GM23338 (cell line): Measurements from ENCODE around the gene CCRL2. TPM values are rescaled to one million over a fixed set of nuclear protein-coding genes. Genes with fewer than 3 reads are reported as not detected.

ENCODE experiments used
- ATAC-seq: fragments of 200-7000 bp; cut with Tn5 transposase; 3 replicates; pipeline ENCODE4 v1.9.1; 2020
- DNase-seq: peaks from one replicate; pipeline ENCODE4 v3.0.0-alpha.2; 2015; ENCODE audit warnings: low spot score
- H2AFZ ChIP-seq: fragments of 200-600 bp; sonication (generic); 2 replicates; pipeline ENCODE4 v1.8.0; 2016; ENCODE audit warnings: antibody characterized with exemption, mild to moderate bottlenecking, moderate library complexity
- H3F3A ChIP-seq: fragments of 200-600 bp; sonication (generic); replicated peaks from 2 replicates; pipeline ENCODE4 v1.8.0; 2017; ENCODE audit warnings: antibody characterized with exemption, mixed run types, low read depth
- H3K27ac ChIP-seq: fragments of 200-600 bp; sonication (generic); 2 replicates; pipeline ENCODE4 v1.6.1; 2016; ENCODE audit warnings: low read depth
- H3K27me3 ChIP-seq: fragments of 200-600 bp; sonication (generic); 2 replicates; pipeline ENCODE4 v1.8.0; 2016; ENCODE audit warnings: mild to moderate bottlenecking, mixed run types, moderate library complexity; ENCODE audit not compliant: insufficient read depth
- H3K36me3 ChIP-seq: fragments of 200-600 bp; sonication (generic); 2 replicates; pipeline ENCODE4 v1.8.0; 2016; ENCODE audit warnings: mild to moderate bottlenecking; ENCODE audit not compliant: insufficient read depth
- H3K4me1 ChIP-seq: fragments of 200-600 bp; sonication (generic); 2 replicates; pipeline ENCODE4 v1.8.0; 2016; ENCODE audit warnings: mild to moderate bottlenecking, moderate library complexity; ENCODE audit not compliant: insufficient read depth
- H3K4me2 ChIP-seq: fragments of 200-600 bp; sonication (generic); 2 replicates; pipeline ENCODE4 v1.7.1; 2017; ENCODE audit warnings: mixed run types
- H3K4me3 ChIP-seq: fragments of 200-600 bp; sonication (generic); 2 replicates; pipeline ENCODE4 v1.6.1; 2016; ENCODE audit warnings: mixed run types
- H3K79me2 ChIP-seq: fragments of 200-600 bp; sonication (generic); replicated peaks from 2 replicates; pipeline ENCODE4 v1.8.0; 2017; ENCODE audit warnings: mild to moderate bottlenecking; ENCODE audit not compliant: insufficient read depth
- H3K9me2 ChIP-seq: fragments of 200-600 bp; sonication (generic); 2 replicates; pipeline ENCODE4 v1.8.0; 2017; ENCODE audit not compliant: insufficient read depth
- H4K20me1 ChIP-seq: fragments of 200-600 bp; sonication (generic); replicated peaks from 2 replicates; pipeline ENCODE4 v1.8.0; 2017; ENCODE audit warnings: mild to moderate bottlenecking; ENCODE audit not compliant: insufficient read depth
- H3K27ac Mint-ChIP-seq: 2 replicates; pipeline ENCODE4 v1.8.0; 2020; ENCODE audit warnings: inconsistent platforms, mild to moderate bottlenecking, moderate library complexity, mixed read lengths
- H3K27me3 Mint-ChIP-seq: 3 replicates; pipeline ENCODE4 v1.8.0; 2022; ENCODE audit warnings: low read depth, mild to moderate bottlenecking, moderate library complexity, mixed read lengths, inconsistent platforms; ENCODE audit not compliant: insufficient read depth, poor library complexity
- H3K36me3 Mint-ChIP-seq: 3 replicates; pipeline ENCODE4 v1.8.0; 2021; ENCODE audit warnings: low read depth, mild to moderate bottlenecking, inconsistent platforms, moderate library complexity, mixed read lengths
- H3K4me1 Mint-ChIP-seq: 3 replicates; pipeline ENCODE4 v1.8.0; 2020; ENCODE audit warnings: mild to moderate bottlenecking, inconsistent platforms, mixed read lengths
- H3K4me3 Mint-ChIP-seq: 3 replicates; pipeline ENCODE4 v1.8.0; 2021; ENCODE audit warnings: moderate library complexity, mild to moderate bottlenecking, inconsistent platforms, mixed read lengths
- H3K9me3 Mint-ChIP-seq: 3 replicates; pipeline ENCODE4 v1.8.0; 2020; ENCODE audit warnings: moderate library complexity, mild to moderate bottlenecking, inconsistent platforms, mixed read lengths
- CREB1 ChIP-seq: fragments of 250-450 bp; sonication (Bioruptor Pico); IDR thresholded peaks from 2 replicates; pipeline ENCODE4 v1.5.0; 2020; ENCODE audit warnings: low read depth, mild to moderate bottlenecking, moderate library complexity
- ETS1 ChIP-seq: IDR thresholded peaks from 2 replicates; pipeline ENCODE4 v1.6.1; 2016; ENCODE audit warnings: antibody characterized with exemption
- JUNB ChIP-seq: IDR thresholded peaks from one replicate; pipeline ENCODE4 v1.6.1; 2016; ENCODE audit warnings: antibody characterized with exemption; ENCODE audit not compliant: unreplicated experiment
- NANOG ChIP-seq: IDR thresholded peaks from 2 replicates; pipeline ENCODE4 v1.6.1; 2016; ENCODE audit warnings: antibody characterized with exemption, borderline replicate concordance
- POLR2AphosphoS5 ChIP-seq: IDR thresholded peaks from 2 replicates; pipeline ENCODE4 v1.6.1; 2016; ENCODE audit warnings: antibody characterized with exemption, low read depth
- STAT1 ChIP-seq: IDR thresholded peaks from one replicate; pipeline ENCODE4 v1.6.1; 2016; ENCODE audit warnings: antibody characterized with exemption; ENCODE audit not compliant: unreplicated experiment
- ZNF331 ChIP-seq: fragments of 250-450 bp; sonication (Bioruptor Pico); IDR thresholded peaks from 2 replicates; pipeline ENCODE4 v1.5.0; 2020; ENCODE audit warnings: low read depth, mild to moderate bottlenecking, moderate library complexity
- ZNF462 ChIP-seq: fragments of 250-450 bp; sonication (Bioruptor Pico); IDR thresholded peaks from 2 replicates; pipeline ENCODE4 v1.5.0; 2020; ENCODE audit warnings: mild to moderate bottlenecking, moderate library complexity
- polyA plus RNA-seq: library from polyadenylated mRNA; unstranded; fragments of >200 nt; fragmentation: Nextera tagmentation; extraction: Ambion mirVana; gene quantifications from 2 replicates; pipeline ENCODE4 v1.2.1, GENCODE V29; 2016
- total RNA-seq: library from RNA; depleted of rRNA; stranded (reverse); fragments of >200 nt; shearing (Covaris generic); gene quantifications from 2 replicates; pipeline ENCODE4 v1.2.3, GENCODE V29; 2014

Gene CCRL2
- total and polyA plus RNA-seq, 2 experiments from 2014 or later: not detected

DNA sequence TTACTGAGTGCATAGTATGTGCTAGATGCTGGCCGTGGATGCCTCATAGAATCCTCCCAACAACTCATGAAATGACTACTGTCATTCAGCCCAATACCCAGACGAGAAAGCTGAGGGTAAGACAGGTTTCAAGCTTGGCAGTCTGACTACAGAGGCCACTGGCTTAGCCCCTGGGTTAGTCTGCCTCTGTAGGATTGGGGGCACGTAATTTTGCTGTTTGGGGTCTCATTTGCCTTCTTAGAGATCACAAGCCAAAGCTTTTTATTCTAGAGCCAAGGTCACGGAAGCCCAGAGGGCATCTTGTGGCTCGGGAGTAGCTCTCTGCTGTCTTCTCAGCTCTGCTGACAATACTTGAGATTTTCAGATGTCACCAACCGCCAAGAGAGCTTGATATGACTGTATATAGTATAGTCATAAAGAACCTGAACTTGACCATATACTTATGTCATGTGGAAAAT lies 37.4 kb upstream of the CCRL2 start (continued):
- TF ChIP-seq ZNF462 (CRISPR knock-in tag) (no peak), ETS1 (no peak), JUNB (no peak), STAT1 (no peak), CREB1 (CRISPR knock-in tag) (no peak)

GRCh38 chr3:46370839-46371518 lies 36.1 kb upstream of the CCRL2 start, which contains the start of gene CCR5:
CCR5 (plus strand) TSS chr3:46370946; CDS start chr3:46372903, 1,957 bp downstream.
- no peak for DNase-seq
- TF ChIP-seq ETS1 (no peak), JUNB (no peak), ZNF331 (CRISPR knock-in tag) (no peak), NANOG (no peak), POLR2AphosphoS5 (no peak), CREB1 (CRISPR knock-in tag) (no peak)
- Histone ChIP-seq H3K4me3 (no peak within 1 kb of the TSS), H2AFZ (no peak within 1 kb of the TSS), H3K79me2 (no peaks in the 10 kb centered on the region), H3K4me1 (peaks cover 8% of the 10 kb centered on the region), H3K9me2 (no peaks in the 10 kb centered on the region), H3K27me3 (no peaks in the 10 kb centered on the region), H4K20me1 (no peaks in the 10 kb centered on the region; the same call in 1 of the 2 replicates), H3K4me2 (no peak within 1 kb of the TSS), H3F3A (no peaks in the 10 kb centered on the region), H3K27ac (no peak within 1 kb of the TSS), H3K36me3 (no peaks in the 10 kb centered on the region)
- Mint-ChIP-seq H3K4me3 (no peak within 1 kb of the TSS), H3K9me3 (no peaks in the 10 kb centered on the region), H3K27me3 (no peaks in the 10 kb centered on the region), H3K36me3 (no peaks in the 10 kb centered on the region; the same call in 2 of the 3 replicates), H3K27ac (no peak within 1 kb of the TSS), H3K4me1 (peaks cover 15% of the 10 kb centered on the region)
- ATAC-seq: no peak
